Naive thymus-derived CD4-positive, alpha-beta T cell (primary cell): ENCODE results near the gene ANXA4. TPM values are rescaled to one million over a fixed set of nuclear protein-coding genes. Genes with fewer than 3 reads are reported as not detected.
"Not testable (repeated sequence)": the region's sequence is repeated elsewhere in the genome, so short reads cannot be mapped to it uniquely, and the experiment has no call there.

Experiments
- ATAC-seq: fragments of 150-1000 bp; cut with Tn5 transposase; 2 replicates; pipeline ENCODE4 v1.10.0; 2021; ENCODE audit warnings: mild to moderate bottlenecking, moderate library complexity
- CTCF ChIA-PET: fragments of 350-600 bp; sonication (Branson Sonifier 250); formaldehyde crosslinking; loops from one replicate; lab custom pipeline; 2021; ENCODE audit warnings: antibody characterized with exemption; lab: Charles Lee
- POLR2A ChIA-PET: fragments of 350-600 bp; sonication (Branson Sonifier 250); formaldehyde crosslinking; loops from one replicate; lab custom pipeline; 2021; ENCODE audit warnings: antibody characterized with exemption, inconsistent platforms; lab: Charles Lee
- DNase-seq, 9 donors: peaks; one replicate each; pipeline versions ENCODE4 v3.0.0 to v3.0.0-alpha.2; 2020 to 2022; ENCODE audit warnings: mixed read lengths in 1 of 9
- H3K27ac ChIP-seq: one replicate; pipeline ENCODE4 v1.7.0; 2013; ENCODE audit warnings: mild to moderate bottlenecking, low read depth, low read length, moderate library complexity
- H3K27me3 ChIP-seq, 2 donors: one replicate each; pipeline ENCODE4 v1.7.0; 2013; ENCODE audit warnings: low read length in 2 of 2, mild to moderate bottlenecking in 2 of 2, moderate library complexity in 2 of 2; ENCODE audit not compliant: control insufficient read depth in 2 of 2, insufficient read depth in 2 of 2
- H3K36me3 ChIP-seq, 3 experiments: 1 replicate in 2 of 3; 2 replicates in 1 of 3; pipeline ENCODE4 v1.7.0; 2013; ENCODE audit warnings: low read length in 3 of 3, mild to moderate bottlenecking in 3 of 3, moderate library complexity in 1 of 3; ENCODE audit not compliant: insufficient read depth in 3 of 3, control insufficient read depth in 2 of 3
- H3K4me1 ChIP-seq, 2 donors: one replicate each; pipeline ENCODE4 v1.7.0; 2013; ENCODE audit warnings: low read length in 2 of 2, mild to moderate bottlenecking in 2 of 2, moderate library complexity in 1 of 2; ENCODE audit not compliant: control insufficient read depth in 2 of 2, insufficient read depth in 2 of 2
- H3K4me3 ChIP-seq: 2 replicates; pipeline ENCODE4 v1.7.0; 2013; ENCODE audit warnings: mild to moderate bottlenecking, low read length
- H3K9me3 ChIP-seq, 3 experiments: 1 replicate in 2 of 3; 2 replicates in 1 of 3; pipeline ENCODE4 v1.7.0; 2013; ENCODE audit warnings: low read length in 3 of 3; ENCODE audit not compliant: control insufficient read depth in 2 of 3
- H3K27ac Mint-ChIP-seq, 9 donors: one replicate each; pipeline ENCODE4 v1.8.0; 2020 to 2022; ENCODE audit warnings: mixed read lengths in 9 of 9, mild to moderate bottlenecking in 8 of 9, moderate library complexity in 5 of 9, inconsistent platforms in 2 of 9
- H3K27me3 Mint-ChIP-seq, 5 donors: one replicate each; pipeline ENCODE4 v1.8.0; 2021 to 2022; ENCODE audit warnings: mixed read lengths in 5 of 5, mild to moderate bottlenecking in 1 of 5
- H3K36me3 Mint-ChIP-seq, 5 donors: one replicate each; pipeline ENCODE4 v1.8.0; 2020 to 2022; ENCODE audit warnings: mixed read lengths in 5 of 5, mild to moderate bottlenecking in 3 of 5, inconsistent platforms in 1 of 5
- H3K4me1 Mint-ChIP-seq, 7 donors: one replicate each; pipeline ENCODE4 v1.8.0; 2020 to 2022; ENCODE audit warnings: mixed read lengths in 7 of 7, mild to moderate bottlenecking in 3 of 7, inconsistent platforms in 1 of 7
- H3K4me3 Mint-ChIP-seq, 10 donors: one replicate each; pipeline ENCODE4 v1.8.0; 2020 to 2022; ENCODE audit warnings: mild to moderate bottlenecking in 10 of 10, mixed read lengths in 10 of 10, moderate library complexity in 6 of 10, inconsistent platforms in 2 of 10
- H3K9me3 Mint-ChIP-seq, 11 donors: one replicate each; pipeline ENCODE4 v1.8.0; 2020 to 2022; ENCODE audit warnings: mixed read lengths in 11 of 11, mild to moderate bottlenecking in 4 of 11, inconsistent platforms in 1 of 11, moderate library complexity in 1 of 11
- intact Hi-C, 2 donors: fragments of 100-400 bp; cut with micrococcal nuclease; formaldehyde crosslinking; loops; one replicate each; pipeline ENCODE4 v1.15.1; 2023
- polyA plus RNA-seq, 2 donors: library from polyadenylated mRNA; unstranded; fragments of 300-500 nt; fragmentation: Illumina TruSeq; gene quantifications; one replicate each; pipeline ENCODE4 v1.2.3, GENCODE V29; 2021
- total RNA-seq, 6 experiments: library from RNA in 5 of 6; stranded (reverse) in 5 of 6; gene quantifications; 1 replicate in 5 of 6; 2 replicates in 1 of 6; pipeline ENCODE4 v1.2.3 and lab custom pipeline; 2021 to 2026

Gene ANXA4
- total and polyA plus RNA-seq, 7 experiments from 2014 or later, result 3.1 to 75.6 (median 11.5) TPM

GRCh38 chr2:69797836-69798289 lies 55.9 kb downstream of the ANXA4 start:
- DNase-seq, result no peak
- peaks cover 0 to 32% (median 23%) of the 10 kb centered on the region in 7 donors for H3K4me1 Mint-ChIP-seq
- Histone ChIP-seq H3K4me1 (no peaks in the 10 kb centered on the region), H3K27ac (no peak overlapping the region), H3K36me3 (no peaks in the 10 kb centered on the region), H3K9me3 (no peaks in the 10 kb centered on the region), H3K27me3 (no peaks in the 10 kb centered on the region), H3K4me3 (no peak overlapping the region)
- no peak for ATAC-seq
- H3K27me3 Mint-ChIP-seq, result peaks cover 0 to 5% (median 0%) of the 10 kb centered on the region in 5 donors
- peaks cover 0 to 12% (median 0%) of the 10 kb centered on the region in 5 donors for H3K36me3 Mint-ChIP-seq
- intact Hi-C loops, result loop anchor here in 1 of 2 donors (5.0 kb wide), 1 partner anchor 71 kb away; no protein-coding TSS in a partner anchor
- ChIA-PET CTCF (no interaction called here), POLR2A (no interaction called here)
- H3K27ac Mint-ChIP-seq, result no peak overlapping the region
- no peaks in the 10 kb centered on the region for H3K9me3 Mint-ChIP-seq
- H3K4me3 Mint-ChIP-seq, result peak overlapping the region in 2 of 10 donors; percentile 48 to 71

DNA sequence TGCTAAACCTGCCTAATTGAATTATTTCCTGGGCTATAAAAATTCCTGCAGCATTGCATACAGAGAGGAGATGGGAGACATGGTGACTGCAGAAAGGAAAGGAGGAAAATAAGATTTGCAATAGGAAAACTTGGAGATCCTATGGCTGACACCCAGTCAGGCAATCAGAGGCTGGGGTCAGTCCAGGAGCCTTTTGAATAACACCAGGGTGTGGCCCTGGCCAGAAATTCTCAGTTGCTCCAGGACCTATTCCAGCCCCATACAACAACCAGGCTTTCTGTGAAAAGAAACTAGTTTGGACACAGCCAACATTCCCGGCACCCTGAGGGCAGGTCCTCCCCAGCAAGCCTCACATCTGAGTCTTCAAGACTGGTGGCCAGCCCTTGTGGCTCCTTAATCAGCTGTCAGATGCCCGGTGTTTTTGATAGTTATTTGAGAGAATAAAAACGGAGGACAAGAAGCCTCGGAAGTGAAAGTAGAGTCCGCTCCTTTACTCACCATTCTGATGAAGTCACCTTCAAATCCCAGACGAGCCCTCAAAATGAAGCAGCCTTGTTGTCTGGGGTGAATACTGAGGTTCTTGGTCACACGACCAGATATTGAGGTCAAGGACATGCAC lies 56.5 kb downstream of the ANXA4 start:
- peak overlapping the region in 7 of 10 donors; percentile 3 to 71 (median 48) for H3K4me3 Mint-ChIP-seq

DNA sequence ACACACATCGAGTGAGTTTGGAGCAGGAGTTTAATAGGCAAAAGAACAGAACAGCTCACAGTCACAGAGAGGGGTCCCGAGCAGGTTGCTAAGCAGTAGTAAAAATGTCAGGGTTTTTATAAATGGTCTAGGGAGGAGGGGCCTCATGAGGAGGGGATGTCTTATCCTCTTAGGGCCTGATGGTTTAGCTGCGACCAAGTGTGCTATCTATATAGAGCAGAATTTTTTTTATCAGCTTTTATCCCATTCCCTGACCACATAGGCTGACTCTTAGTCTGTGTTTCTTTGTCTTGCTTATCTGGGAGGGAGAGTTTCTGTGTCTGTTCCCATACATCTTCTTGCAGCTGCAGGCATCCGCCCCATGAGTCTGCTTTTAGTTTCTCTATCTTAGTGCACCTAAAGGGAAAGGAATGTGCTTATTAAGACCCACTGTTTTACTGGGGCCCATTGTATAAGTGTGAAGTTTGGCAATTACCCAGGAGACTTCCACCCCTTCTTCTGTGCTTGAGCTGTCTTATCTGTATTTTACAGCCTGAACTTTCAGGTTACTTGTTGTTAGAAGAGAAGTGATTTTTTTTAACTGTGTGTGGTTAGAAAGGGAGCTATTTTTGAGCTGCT lies 57.1 kb downstream of the ANXA4 start:
- H3K36me3 Mint-ChIP-seq, result peaks cover 0 to 19% (median 0%) of the 10 kb centered on the region in 5 donors
- ChIA-PET CTCF (interaction anchor here (0.6 to 0.8 kb wide), 3 partner anchors 17 to 871 kb away, joined by 3 to 4 read pairs (median 3); no protein-coding TSS in a partner anchor), POLR2A (interaction anchor here (1.3 kb wide), 1 partner anchor 9 kb away, joined by 3 read pairs; no protein-coding TSS in a partner anchor)
- intact Hi-C loops, result loop anchor here in 1 of 2 donors (5.0 kb wide), 1 partner anchor 72 kb away; no protein-coding TSS in a partner anchor
- no peaks in the 10 kb centered on the region for H3K36me3 ChIP-seq
- H3K27ac Mint-ChIP-seq, result peak overlapping the region in 4 of 9 donors; percentile 10 to 86 (median 22)
- H3K4me1 ChIP-seq, result no peaks in the 10 kb centered on the region
- H3K27me3 Mint-ChIP-seq, result peaks cover 0 to 5% (median 0%) of the 10 kb centered on the region in 5 donors
- no peaks in the 10 kb centered on the region for H3K9me3 ChIP-seq
- ATAC-seq (peak; percentile 16), DNase-seq (peak in 1 of 9 donors; percentile 5)
- peak overlapping the region in 8 of 10 donors; percentile 3 to 70 (median 46) for H3K4me3 Mint-ChIP-seq
- H3K4me3 ChIP-seq, result no peak overlapping the region
- peaks cover 6 to 40% (median 31%) of the 10 kb centered on the region in 7 donors for H3K4me1 Mint-ChIP-seq
- H3K27ac ChIP-seq, result no peak overlapping the region
- H3K27me3 ChIP-seq, result no peaks in the 10 kb centered on the region
- H3K9me3 Mint-ChIP-seq, result no peaks in the 10 kb centered on the region

More for the DNA sequence above, 56.5 kb downstream of the ANXA4 start:
- peak; percentile 16 for ATAC-seq
- POLR2A ChIA-PET, result interaction anchor here (1.3 kb wide), 1 partner anchor 8 kb away, joined by 3 read pairs; no protein-coding TSS in a partner anchor
- H3K36me3 Mint-ChIP-seq, result peaks cover 0 to 16% (median 0%) of the 10 kb centered on the region in 5 donors
- H3K27ac ChIP-seq, result no peak overlapping the region
- peak overlapping the region in 3 of 9 donors; percentile 27 to 86 (median 30) for H3K27ac Mint-ChIP-seq
- CTCF ChIA-PET, result interaction anchor here (0.6 to 0.8 kb wide), 2 partner anchors 45 to 872 kb away, joined by 3 read pairs; no protein-coding TSS in a partner anchor
- H3K4me3 ChIP-seq, result no peak overlapping the region
- peaks cover 2 to 36% (median 28%) of the 10 kb centered on the region in 7 donors for H3K4me1 Mint-ChIP-seq
- no peaks in the 10 kb centered on the region for H3K9me3 ChIP-seq
- no peaks in the 10 kb centered on the region for H3K36me3 ChIP-seq
- no peaks in the 10 kb centered on the region for H3K9me3 Mint-ChIP-seq
- no peaks in the 10 kb centered on the region for H3K4me1 ChIP-seq
- no peak for DNase-seq
- H3K27me3 Mint-ChIP-seq, result peaks cover 0 to 5% (median 0%) of the 10 kb centered on the region in 5 donors
- intact Hi-C loops, result loop anchor here in 1 of 2 donors (5.0 kb wide), 1 partner anchor 71 kb away; no protein-coding TSS in a partner anchor
- H3K27me3 ChIP-seq, result no peaks in the 10 kb centered on the region

- Histone ChIP-seq H3K4me3 (no peak overlapping the region), H3K36me3 (no peaks in the 10 kb centered on the region), H3K4me1 (peaks cover 0 to 4% of the 10 kb centered on the region in 2 donors), H3K27ac (no peak overlapping the region), H3K9me3 (no peaks in the 10 kb centered on the region), H3K27me3 (no peaks in the 10 kb centered on the region)
- Mint-ChIP-seq H3K36me3 (peaks cover 0 to 29% (median 0%) of the 10 kb centered on the region in 5 donors), H3K4me3 (peak overlapping the region in 1 of 10 donors; percentile 4), H3K9me3 (no peaks in the 10 kb centered on the region), H3K27me3 (no peaks in the 10 kb centered on the region), H3K4me1 (peaks cover 6 to 48% (median 37%) of the 10 kb centered on the region in 7 donors), H3K27ac (no peak overlapping the region)
- ATAC-seq (no peak), DNase-seq (no peak)
- ChIA-PET CTCF (no interaction called here), POLR2A (no interaction called here)
- intact Hi-C loops, result no loop called here
These were observed 59.9 kb downstream of the ANXA4 start for GRCh38 chr2:69801745-69802290.

- H3K4me3 ChIP-seq, H3K4me3 Mint-ChIP-seq, H3K27me3 ChIP-seq, H3K9me3 Mint-ChIP-seq, intact Hi-C loops, H3K9me3 ChIP-seq, DNase-seq, H3K27ac ChIP-seq, H3K4me1 ChIP-seq, H3K36me3 ChIP-seq, ATAC-seq, H3K27me3 Mint-ChIP-seq: not testable (repeated sequence)
- ChIA-PET CTCF (interaction anchor here (0.8 to 2.4 kb wide), 2 partner anchors 13 to 77 kb away, joined by 4 to 11 read pairs; no protein-coding TSS in a partner anchor), POLR2A (interaction anchor here (0.9 to 1.6 kb wide), 2 partner anchors 26 to 60 kb away, joined by 3 read pairs; no protein-coding TSS in a partner anchor)
- H3K4me1 Mint-ChIP-seq, result peaks cover 6 to 41% (median 34%) of the 10 kb centered on the region in 7 donors
- peak overlapping the region in 1 of 9 donors; percentile 68 for H3K27ac Mint-ChIP-seq
- H3K36me3 Mint-ChIP-seq, result peaks cover 0 to 29% (median 0%) of the 10 kb centered on the region in 5 donors
These were observed 60.9 kb downstream of the ANXA4 start for GRCh38 chr2:69802781-69803367.

GRCh38 chr2:69804416-69804815 lies 62.5 kb downstream of the ANXA4 start:
- Histone ChIP-seq H3K27me3 (no peaks in the 10 kb centered on the region), H3K9me3 (no peaks in the 10 kb centered on the region), H3K27ac (no peak overlapping the region), H3K36me3 (no peaks in the 10 kb centered on the region), H3K4me1 (peaks cover 0 to 4% of the 10 kb centered on the region in 2 donors), H3K4me3 (no peak overlapping the region)
- Mint-ChIP-seq H3K4me3 (peak overlapping the region in 9 of 10 donors; percentile 34 to 74 (median 60)), H3K9me3 (no peaks in the 10 kb centered on the region), H3K4me1 (peaks cover 4 to 25% (median 19%) of the 10 kb centered on the region in 7 donors), H3K27me3 (no peaks in the 10 kb centered on the region), H3K36me3 (peaks cover 0 to 26% (median 0%) of the 10 kb centered on the region in 5 donors), H3K27ac (peak overlapping the region; percentile 26 to 80 (median 67))
- intact Hi-C loops, result no loop called here
- CTCF ChIA-PET, result interaction anchor here (0.7 to 2.4 kb wide), 3 partner anchors 57 to 81 kb away, joined by 3 to 11 read pairs (median 3); no protein-coding TSS in a partner anchor
- DNase-seq (peak in 2 of 9 donors; percentile 8 to 21), ATAC-seq (no peak)
- POLR2A ChIA-PET, result interaction anchor here (1.6 kb wide), 1 partner anchor 24 kb away, joined by 3 read pairs; no protein-coding TSS in a partner anchor
